ENCODE results near the gene SUGCT. TPM values are rescaled to one million over a fixed set of nuclear protein-coding genes. Genes with fewer than 3 reads are reported as not detected.

The SUGCT gene
- polyA plus RNA-seq, 1 donor = 2.2 TPM

DNA sequence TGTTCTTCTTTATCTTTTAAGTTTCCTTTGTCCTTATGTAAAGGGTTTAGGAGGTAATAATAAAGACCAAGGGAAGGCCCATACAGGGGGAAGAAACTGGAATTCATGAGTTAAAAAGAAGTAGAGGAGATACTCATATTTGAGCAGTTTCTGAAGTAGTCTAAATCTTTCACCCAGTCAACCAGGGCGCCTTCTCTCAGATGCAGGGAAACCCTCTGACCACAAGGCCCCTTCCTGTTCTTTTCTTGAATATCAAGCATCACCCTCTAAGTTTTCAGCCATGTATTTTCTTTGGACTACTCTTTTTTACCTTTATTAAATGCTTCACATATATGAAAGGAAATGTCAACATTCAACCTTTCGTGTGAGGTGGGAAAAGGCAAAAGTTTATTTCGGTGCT is 630.8 kb downstream of the SUGCT start:
- DNase-seq (ENCODE audit: low read depth) = no peak

- no peak for DNase-seq (ENCODE audit: low read depth)
These were observed 637.3 kb downstream of the SUGCT start for GRCh38 chr7:40772096-40772495.

DNA sequence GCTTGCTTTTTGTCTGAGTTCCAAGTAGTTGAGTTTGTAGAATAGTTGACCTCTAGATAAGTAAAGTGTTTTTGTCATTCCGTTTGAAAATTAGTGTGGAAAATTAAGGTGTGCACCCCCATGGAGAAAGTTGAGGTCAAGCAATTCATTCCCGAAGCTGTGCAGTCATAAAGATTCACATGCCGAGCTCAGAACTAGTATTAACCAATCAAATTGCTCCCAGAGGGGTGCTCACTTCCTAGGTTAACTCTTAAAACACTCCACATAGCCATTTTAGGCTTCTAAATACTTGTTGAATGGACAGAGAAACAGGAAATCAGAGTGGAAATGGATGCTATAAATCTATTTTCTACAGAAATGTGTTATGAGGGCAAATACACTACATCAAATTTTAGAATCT is 638.9 kb downstream of the SUGCT start:
- no peak for DNase-seq (ENCODE audit: low read depth)

GRCh38 chr7:40775877-40776276 is 641.1 kb downstream of the SUGCT start:
- DNase-seq (ENCODE audit: low read depth) = no peak

DNA sequence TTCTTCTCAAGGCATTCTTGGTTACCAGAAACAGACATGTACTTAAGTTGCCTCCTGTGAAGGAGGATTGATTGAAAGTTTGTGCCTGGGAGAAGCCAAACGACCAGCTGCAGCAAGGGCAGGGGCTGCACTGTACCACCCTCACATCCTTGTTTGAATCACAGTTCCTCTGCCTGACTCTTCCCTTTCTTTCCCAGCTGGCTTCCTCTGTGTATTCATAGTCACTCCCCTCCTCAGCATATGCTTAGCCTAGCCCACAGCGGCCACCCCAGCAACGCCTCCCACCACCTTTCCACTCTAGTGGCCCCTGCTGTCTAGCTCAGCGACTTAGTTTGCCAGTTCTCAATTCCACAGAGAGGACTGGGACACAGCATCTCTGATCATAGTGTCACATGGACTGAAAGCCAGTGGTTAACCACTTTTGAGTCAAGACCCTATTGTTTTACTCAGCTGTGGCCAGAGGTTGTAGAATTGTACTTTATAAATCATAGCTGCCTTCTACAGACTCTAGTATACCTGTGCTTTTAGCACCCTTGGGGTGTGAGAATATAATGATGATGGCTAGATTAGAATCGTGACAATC is 643.0 kb downstream of the SUGCT start:
- DNase-seq (ENCODE audit: low read depth) = no peak

GRCh38 chr7:40780460-40780859 is 645.7 kb downstream of the SUGCT start:
- no peak for DNase-seq (ENCODE audit: low read depth)

DNA sequence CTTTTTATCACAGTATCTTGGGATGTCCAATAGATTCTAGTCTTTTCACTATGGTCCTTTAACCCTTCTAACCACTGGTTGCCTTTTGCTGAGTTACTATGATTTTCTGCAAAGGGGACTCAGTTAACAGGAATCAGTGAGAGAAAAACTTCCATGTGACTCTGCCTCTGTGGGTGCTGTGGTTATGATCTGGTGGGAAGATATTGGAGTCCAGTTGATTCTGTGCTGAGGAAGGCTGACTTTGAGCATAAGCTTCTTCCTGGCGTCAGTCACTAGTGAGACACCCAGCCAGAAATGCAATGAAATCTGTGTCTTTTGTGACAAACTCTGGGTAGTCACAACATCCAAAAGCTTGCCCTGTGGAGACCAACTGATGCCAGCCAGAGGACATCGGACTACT is 648.0 kb downstream of the SUGCT start:
- no peak for DNase-seq (ENCODE audit: low read depth)

- DNase-seq (ENCODE audit: low read depth) = no peak
These were observed 649.4 kb downstream of the SUGCT start for GRCh38 chr7:40784176-40784575.

DNA sequence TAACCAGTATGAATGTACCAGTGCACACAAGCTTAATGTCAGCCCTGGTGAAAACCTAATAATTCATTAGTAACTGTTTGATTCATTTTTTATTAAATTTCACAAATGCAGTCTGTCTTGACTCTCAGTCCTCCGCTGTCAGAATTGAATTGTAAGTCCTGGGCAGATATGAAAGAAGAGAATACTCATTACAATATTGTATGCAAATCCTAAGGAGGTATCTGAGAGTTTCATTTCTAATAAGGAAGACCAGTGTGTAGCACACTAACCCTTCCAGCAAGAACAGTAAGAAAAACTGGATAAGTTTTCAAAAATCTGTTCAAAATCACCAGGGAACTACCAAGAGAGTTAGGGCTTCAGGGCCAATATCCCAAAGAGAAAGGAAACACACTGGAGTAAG is 652.1 kb downstream of the SUGCT start:
- no peak for DNase-seq (ENCODE audit: low read depth)

- no peak for DNase-seq (ENCODE audit: low read depth)
These were observed 658.3 kb downstream of the SUGCT start for GRCh38 chr7:40793132-40793531.

DNA sequence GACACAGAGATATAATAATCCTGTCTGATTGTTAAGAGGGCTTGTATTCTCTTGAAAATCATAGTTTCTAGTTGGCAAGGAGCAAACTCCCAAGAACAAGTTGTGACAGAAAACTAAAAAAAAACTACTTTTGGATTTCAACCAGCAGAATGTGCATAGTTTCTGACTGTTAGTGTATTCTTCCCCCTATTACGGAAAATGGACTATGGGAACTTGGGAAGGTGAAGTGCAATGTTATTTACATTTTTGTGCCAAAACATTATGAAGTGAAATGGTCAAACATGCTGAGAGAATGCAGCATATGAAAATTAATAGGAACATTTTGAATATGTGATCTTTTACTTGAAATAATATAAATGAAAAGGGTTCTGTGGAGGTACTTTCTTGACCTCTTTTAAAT is 660.8 kb downstream of the SUGCT start:
- no peak for DNase-seq (ENCODE audit: low read depth)

DNA sequence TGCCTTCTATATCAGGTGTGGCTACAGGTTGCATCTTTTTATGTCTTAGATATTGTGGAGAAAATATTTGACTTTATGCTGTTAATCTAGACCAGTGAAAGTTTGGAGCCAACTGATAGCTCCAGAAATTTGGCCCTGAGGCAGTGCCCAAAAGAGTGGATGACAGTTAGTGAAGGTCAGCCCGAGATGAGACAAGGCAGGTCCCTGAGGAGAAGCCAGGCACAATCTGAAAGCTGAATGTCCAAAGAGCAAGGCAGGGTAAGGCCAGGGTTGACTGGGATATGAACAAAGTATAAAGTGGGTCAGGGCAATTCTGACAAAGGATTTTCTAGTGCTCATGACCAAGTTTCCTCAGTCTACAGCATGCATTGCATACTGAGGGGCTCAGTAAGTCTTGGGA is 661.9 kb downstream of the SUGCT start:
- no peak for DNase-seq (ENCODE audit: low read depth)

- DNase-seq (ENCODE audit: low read depth) = no peak
These were observed 663.8 kb downstream of the SUGCT start for GRCh38 chr7:40798613-40799012.

DNA sequence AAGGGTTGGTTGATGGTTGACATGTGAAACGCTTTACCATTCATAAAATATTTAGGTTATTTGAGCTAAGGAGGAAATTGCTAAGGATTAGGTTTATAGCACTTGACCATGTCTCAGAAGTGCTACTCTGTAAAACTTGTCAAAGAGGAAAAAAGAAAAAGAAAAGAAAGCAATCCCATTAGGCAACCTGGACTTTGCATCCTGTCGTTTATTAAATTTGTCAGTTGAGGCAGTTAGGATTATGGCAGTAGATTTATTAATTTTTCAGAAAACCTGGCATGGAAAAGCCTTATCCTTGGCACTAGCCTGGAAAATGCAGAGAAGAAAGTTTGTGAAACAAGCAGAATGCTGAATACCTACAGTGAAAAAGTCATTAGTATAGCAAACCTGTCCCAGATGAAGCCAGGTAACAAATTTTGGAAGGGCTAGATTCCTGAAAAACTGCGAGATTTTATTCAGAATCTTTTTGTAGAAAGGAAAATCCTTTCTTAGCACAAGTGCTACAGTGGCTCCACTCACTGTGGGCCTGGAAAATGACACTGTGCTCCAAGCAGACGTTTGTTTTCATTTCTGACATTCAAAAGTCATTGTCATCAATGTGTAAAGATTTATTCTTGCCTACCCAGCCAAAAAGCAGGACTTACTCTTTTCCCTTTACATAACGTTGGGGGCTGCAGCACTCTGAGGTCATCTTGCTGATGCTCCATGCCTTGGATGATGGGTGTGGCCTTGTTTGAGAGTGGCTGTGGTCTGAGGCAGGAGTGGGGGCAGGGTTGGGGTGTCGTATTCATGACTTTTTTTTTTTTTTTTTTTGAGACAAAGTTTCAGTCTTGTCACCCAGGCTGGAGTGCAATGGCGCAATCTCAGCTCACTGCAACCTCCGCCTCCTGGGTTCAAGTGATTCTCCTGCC is 664.9 kb downstream of the SUGCT start:
- DNase-seq (ENCODE audit: low read depth) = no peak

DNA sequence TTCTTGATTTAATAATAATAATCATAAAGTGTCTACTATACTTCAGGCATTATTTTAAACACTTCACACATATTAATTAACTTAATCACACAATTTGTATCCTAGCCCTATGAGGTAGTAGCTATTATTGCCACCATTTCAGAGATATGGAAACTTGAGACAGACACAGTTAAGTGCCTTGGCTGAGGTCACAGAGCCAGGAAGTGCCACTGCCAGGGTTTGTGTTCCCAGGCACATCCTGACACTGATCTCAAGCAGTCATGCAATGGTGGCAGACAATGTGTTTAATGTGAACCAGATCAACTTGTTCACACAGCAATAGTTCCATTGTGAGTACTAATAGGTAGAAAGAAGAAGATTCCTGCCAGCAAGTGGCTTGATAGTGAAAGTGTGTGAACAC is 666.0 kb downstream of the SUGCT start:
- no peak for DNase-seq (ENCODE audit: low read depth)

GRCh38 chr7:40802497-40802896 is 667.7 kb downstream of the SUGCT start:
- no peak for DNase-seq (ENCODE audit: low read depth)

DNA sequence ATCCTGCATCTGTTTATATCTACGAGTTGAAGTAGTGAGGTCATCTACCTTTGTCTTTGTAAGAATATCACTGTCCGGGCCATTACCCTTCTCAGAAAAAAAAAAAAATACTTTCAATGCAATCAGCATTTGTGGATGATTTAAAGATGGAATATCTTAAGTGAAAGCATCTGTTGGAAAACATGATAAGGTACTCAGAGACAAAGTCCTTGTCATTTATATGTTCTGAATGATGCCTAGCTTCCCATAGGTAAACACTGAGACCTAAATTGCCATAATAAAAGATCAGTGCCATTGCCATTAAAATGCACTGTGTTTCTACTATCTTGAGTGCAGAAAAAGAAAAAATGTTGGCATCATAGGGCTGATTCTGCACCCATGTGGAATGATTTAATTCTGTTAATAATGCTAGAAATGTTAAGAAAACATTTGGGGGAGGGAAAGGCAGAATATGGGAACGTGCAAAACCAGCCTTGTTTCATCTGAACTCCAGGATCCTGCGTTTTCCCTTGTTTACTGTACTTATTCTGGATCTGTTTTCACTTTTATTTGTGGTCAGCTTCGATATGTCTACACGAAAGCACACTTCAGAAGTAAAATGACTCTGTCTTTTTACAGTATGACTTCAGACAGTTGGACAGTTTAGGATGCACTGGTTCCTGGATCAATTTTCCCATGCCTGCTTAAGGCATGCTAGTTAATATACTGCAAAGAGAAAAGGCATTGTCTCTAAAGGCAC is 669.8 kb downstream of the SUGCT start:
- DNase-seq (ENCODE audit: low read depth) = no peak

DNA sequence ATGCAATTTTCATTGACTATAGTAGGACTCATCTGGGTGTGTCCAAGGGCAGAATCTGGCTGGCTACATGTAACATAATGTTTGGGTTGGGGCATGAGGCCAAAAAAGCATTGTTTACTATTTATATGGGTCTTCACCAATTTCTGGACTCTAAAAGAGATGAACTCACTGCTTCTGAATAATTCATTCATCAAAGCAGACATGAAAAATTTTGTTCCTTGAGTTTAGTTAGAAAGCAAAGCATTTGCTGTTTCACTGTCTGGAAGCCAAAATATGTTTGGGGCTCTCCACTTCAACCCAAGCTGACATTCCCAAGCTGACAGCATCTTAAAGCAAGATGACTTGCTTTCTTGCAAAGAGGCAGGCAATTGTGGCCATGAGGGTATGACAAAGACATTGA is 670.6 kb downstream of the SUGCT start:
- DNase-seq (ENCODE audit: low read depth) = no peak

- DNase-seq (ENCODE audit: low read depth) = no peak
These were observed 673.7 kb downstream of the SUGCT start for GRCh38 chr7:40808378-40808942.

- DNase-seq (ENCODE audit: low read depth) = no peak
These were observed 675.5 kb downstream of the SUGCT start for GRCh38 chr7:40810274-40810673.

DNA sequence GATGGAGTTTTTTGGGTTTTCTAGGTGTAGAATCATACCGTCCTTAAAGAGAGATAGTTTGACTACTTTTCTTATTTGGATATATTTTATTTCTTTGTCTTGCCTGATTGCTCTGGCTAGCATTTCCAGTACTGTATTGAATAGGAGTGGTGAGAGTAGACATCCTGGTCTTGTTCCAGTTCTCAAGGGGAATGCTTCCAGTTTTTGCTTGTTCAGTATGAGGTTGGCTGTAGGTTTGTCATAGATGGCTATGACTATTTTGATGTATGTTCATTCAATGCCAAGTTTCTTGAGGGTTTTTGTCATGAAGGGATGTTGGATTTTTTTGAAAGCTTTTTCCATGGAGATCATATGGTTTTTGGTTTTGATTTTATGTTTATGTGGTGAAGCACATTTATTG is 676.9 kb downstream of the SUGCT start:
- no peak for DNase-seq (ENCODE audit: low read depth)

GRCh38 chr7:40815022-40815421 is 680.2 kb downstream of the SUGCT start:
- DNase-seq (ENCODE audit: low read depth) = no peak

Measured in forelimb muscle (tissue), 1 donor.